ENCODE results near the gene CRTC3.

DNA sequence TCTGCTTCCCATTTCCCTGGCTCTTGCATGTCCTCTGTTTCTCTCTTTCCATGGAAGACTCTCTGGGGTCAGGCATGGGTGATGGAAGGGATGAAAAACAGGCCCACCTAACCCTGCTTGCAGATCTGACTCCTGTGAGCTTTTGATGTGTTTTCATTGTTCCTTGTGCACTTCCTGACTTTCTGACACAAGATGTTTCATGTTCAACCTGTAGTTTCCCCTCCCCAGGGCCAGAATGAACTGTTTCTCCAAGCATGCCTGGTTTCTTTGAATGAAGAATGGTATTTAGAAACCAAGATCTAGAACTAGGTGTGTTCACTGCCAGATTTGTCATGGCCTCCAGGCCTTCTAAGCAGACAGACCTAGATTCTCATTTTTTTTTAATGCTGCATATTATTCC lies 36.1 kb upstream of the CRTC3 start:
- TF ChIP-seq, protein P1, sequence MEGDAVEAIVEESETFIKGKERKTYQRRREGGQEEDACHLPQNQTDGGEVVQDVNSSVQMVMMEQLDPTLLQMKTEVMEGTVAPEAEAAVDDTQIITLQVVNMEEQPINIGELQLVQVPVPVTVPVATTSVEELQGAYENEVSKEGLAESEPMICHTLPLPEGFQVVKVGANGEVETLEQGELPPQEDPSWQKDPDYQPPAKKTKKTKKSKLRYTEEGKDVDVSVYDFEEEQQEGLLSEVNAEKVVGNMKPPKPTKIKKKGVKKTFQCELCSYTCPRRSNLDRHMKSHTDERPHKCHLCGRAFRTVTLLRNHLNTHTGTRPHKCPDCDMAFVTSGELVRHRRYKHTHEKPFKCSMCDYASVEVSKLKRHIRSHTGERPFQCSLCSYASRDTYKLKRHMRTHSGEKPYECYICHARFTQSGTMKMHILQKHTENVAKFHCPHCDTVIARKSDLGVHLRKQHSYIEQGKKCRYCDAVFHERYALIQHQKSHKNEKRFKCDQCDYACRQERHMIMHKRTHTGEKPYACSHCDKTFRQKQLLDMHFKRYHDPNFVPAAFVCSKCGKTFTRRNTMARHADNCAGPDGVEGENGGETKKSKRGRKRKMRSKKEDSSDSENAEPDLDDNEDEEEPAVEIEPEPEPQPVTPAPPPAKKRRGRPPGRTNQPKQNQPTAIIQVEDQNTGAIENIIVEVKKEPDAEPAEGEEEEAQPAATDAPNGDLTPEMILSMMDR (conservative IDR thresholded peaks at IDR 0.05; ENCODE audit: low read length): no peak
- TF ChIP-seq EZH2phosphoT487 (IDR thresholded peaks at IDR 0.05; ENCODE audit: borderline replicate concordance): no peak
